A549 (cell line): ENCODE measurements around the gene CMTR2. TPM values are rescaled to one million over a fixed set of nuclear protein-coding genes. Genes with fewer than 3 reads are reported as not detected.

Experiments
- ATAC-seq, 2 experiments: fragments of 200-7000 bp in 1 of 2; fragments of >200 bp in 1 of 2; cut with Nextera tagmentation in 1 of 2; cut with Tn5 transposase in 1 of 2; 3 replicates each; pipeline versions ENCODE4 v1.8.0 to v1.9.1; 2018 to 2020; ENCODE audit warnings: mild to moderate bottlenecking in 1 of 2, moderate library complexity in 1 of 2
- CTCF ChIA-PET: fragments of 300-600 bp; sonication (Branson Sonifier 250); formaldehyde crosslinking; extraction: SDS; loops from one replicate; lab custom pipeline; 2021; ENCODE audit warnings: antibody characterized with exemption, inconsistent platforms; lab: Yijun Ruan, JAX
- POLR2A ChIA-PET: fragments of 350-600 bp; formaldehyde crosslinking; extraction: SDS; loops from one replicate; lab custom pipeline; 2021; ENCODE audit warnings: antibody characterized with exemption, inconsistent platforms; lab: Yijun Ruan, JAX
- DNase-seq, 2 experiments: peaks; one replicate each; pipeline versions ENCODE4 v3.0.0 to v3.0.0-alpha.2; 2011 to 2016; ENCODE audit warnings: low read depth in 1 of 2, low spot score in 1 of 2
- FAIRE-seq: peaks from 2 replicates; lab custom pipeline; 2011; peaks lifted over from hg19 to GRCh38; lab: Jason Lieb, UNC
- H3K27ac ChIP-seq, 2 experiments: fragments of >200 bp; sonication (Bioruptor Twin); formaldehyde crosslinking; 3 replicates each; pipeline ENCODE4 v1.5.1; 2016 to 2017
- H3K4me1 ChIP-seq: fragments of >200 bp; sonication (Bioruptor Twin); formaldehyde crosslinking; 3 replicates; pipeline ENCODE4 v1.6.1; 2016
- H3K4me2 ChIP-seq: fragments of >200 bp; sonication (Bioruptor Twin); formaldehyde crosslinking; 3 replicates; pipeline ENCODE4 v1.6.1; 2016
- H3K4me3 ChIP-seq: fragments of >200 bp; sonication (Bioruptor Twin); formaldehyde crosslinking; 3 replicates; pipeline ENCODE4 v1.5.1; 2016
- H3K9me3 ChIP-seq: fragments of >200 bp; sonication (Bioruptor Twin); formaldehyde crosslinking; 3 replicates; pipeline ENCODE4 v1.6.1; 2016
- EHF ChIP-seq: fragments of 250-450 bp; sonication (Bioruptor Pico); IDR thresholded peaks from 2 replicates; pipeline ENCODE4 v1.5.0; 2020; ENCODE audit warnings: mild to moderate bottlenecking
- EHMT2 ChIP-seq: fragments of 200-600 bp; sonication (generic); IDR thresholded peaks from 2 replicates; pipeline ENCODE4 v1.6.1; 2016; ENCODE audit warnings: antibody characterized with exemption, low read depth, mild to moderate bottlenecking, moderate library complexity
- EP300 ChIP-seq, 2 experiments: fragments of >200 bp; sonication (Bioruptor Twin); formaldehyde crosslinking; IDR thresholded peaks; 2 replicates in 1 of 2; 3 replicates in 1 of 2; pipeline ENCODE4 v1.6.1; 2016 to 2017
- ESRRA ChIP-seq: fragments of 150-350 bp; IDR thresholded peaks from 2 replicates; pipeline ENCODE4 v1.6.1; 2014; ENCODE audit warnings: mild to moderate bottlenecking, low read length, borderline replicate concordance
- FOSB ChIP-seq: fragments of 250-450 bp; sonication (Bioruptor Pico); IDR thresholded peaks from 2 replicates; pipeline ENCODE4 v1.5.0; 2020; ENCODE audit warnings: mild to moderate bottlenecking, moderate library complexity
- FOSL2 ChIP-seq, 2 experiments: fragments of 450-650 bp in 1 of 2; fragments of >200 bp in 1 of 2; sonication (Bioruptor Twin) in 1 of 2; formaldehyde crosslinking; IDR thresholded peaks; 2 replicates each; pipeline versions ENCODE4 v1.5.0 to v1.6.1; 2016 to 2020; ENCODE audit warnings: mild to moderate bottlenecking in 1 of 2, moderate library complexity in 1 of 2
- FOXS1 ChIP-seq: fragments of 250-450 bp; sonication (Bioruptor Pico); IDR thresholded peaks from 2 replicates; pipeline ENCODE4 v1.5.0; 2020; ENCODE audit warnings: mild to moderate bottlenecking, moderate library complexity
- GATA3 ChIP-seq: IDR thresholded peaks from 2 replicates; pipeline ENCODE4 v1.6.1; 2012; ENCODE audit warnings: borderline replicate concordance
- JUN ChIP-seq, 2 experiments: fragments of >200 bp; sonication (Bioruptor Twin); formaldehyde crosslinking; IDR thresholded peaks; 2 replicates in 1 of 2; 3 replicates in 1 of 2; pipeline ENCODE4 v1.6.1; 2016 to 2017
- JUNB ChIP-seq: fragments of >200 bp; sonication (Bioruptor Twin); formaldehyde crosslinking; IDR thresholded peaks from 2 replicates; pipeline ENCODE4 v1.6.1; 2016
- KDM5A ChIP-seq: fragments of 200-600 bp; sonication (generic); IDR thresholded peaks from 2 replicates; pipeline ENCODE4 v1.6.1; 2016; ENCODE audit warnings: antibody characterized with exemption, mild to moderate bottlenecking
- MAZ ChIP-seq: fragments of 150-350 bp; IDR thresholded peaks from 2 replicates; pipeline ENCODE4 v1.6.1; 2014; ENCODE audit warnings: antibody characterized with exemption, low read depth, low read length, borderline replicate concordance
- NPAS2 ChIP-seq: fragments of 250-450 bp; sonication (Bioruptor Pico); IDR thresholded peaks from 2 replicates; pipeline ENCODE4 v1.8.0; 2022; ENCODE audit warnings: mild to moderate bottlenecking, moderate library complexity, borderline replicate concordance
- PHF8 ChIP-seq: fragments of 200-600 bp; sonication (generic); IDR thresholded peaks from 2 replicates; pipeline ENCODE4 v1.6.1; 2016; ENCODE audit warnings: low read depth, mild to moderate bottlenecking, antibody characterized with exemption, moderate library complexity, borderline replicate concordance
- RARB ChIP-seq: fragments of 250-450 bp; sonication (Bioruptor Pico); IDR thresholded peaks from 2 replicates; pipeline ENCODE4 v1.8.0; 2021; ENCODE audit warnings: mild to moderate bottlenecking, moderate library complexity
- RCOR1 ChIP-seq: fragments of 150-350 bp; IDR thresholded peaks from 2 replicates; pipeline ENCODE4 v1.6.1; 2014; ENCODE audit warnings: antibody characterized with exemption, low read length, low read depth
- SREBF2 ChIP-seq: fragments of 450-650 bp; IDR thresholded peaks from 2 replicates; pipeline ENCODE4 v1.6.1; 2014; ENCODE audit warnings: mild to moderate bottlenecking, moderate library complexity
- ZSCAN20 ChIP-seq: fragments of 250-450 bp; sonication (Bioruptor Pico); IDR thresholded peaks from 2 replicates; pipeline ENCODE4 v1.8.0; 2022; ENCODE audit warnings: mild to moderate bottlenecking, moderate library complexity
- WGBS: methylation state at CpG from one replicate; pipeline ENCODE4 v1.1.6; 2017; ENCODE audit errors: missing lambda C conversion rate; 5-methylcytosine and 5-hydroxymethylcytosine counted together
- polyA plus RNA-seq, 4 experiments: library from polyadenylated mRNA; depleted of rRNA in 3 of 4; stranded (reverse); fragments of >200 nt; fragmentation: RNase III in 1 of 4; extraction: RNeasy Plus Mini Kit Qiagen cat#74134 plus additional on column Dnase treatment in 1 of 4; gene quantifications; 2 replicates in 3 of 4; 3 replicates in 1 of 4; pipeline ENCODE4 v1.2.3, GENCODE V29; 2011 to 2017
- TF ChIP-seq, protein P1 (sequence below): fragments of 200-600 bp; sonication (generic); IDR thresholded peaks from 2 replicates; pipeline ENCODE4 v1.6.1; 2016; ENCODE audit warnings: antibody characterized with exemption, mild to moderate bottlenecking, moderate library complexity
- TF ChIP-seq, protein P2 (sequence below): IDR thresholded peaks from 2 replicates; pipeline ENCODE4 v1.6.1; 2012
- TF ChIP-seq, protein P3 (sequence below): fragments of >200 bp; sonication (Bioruptor Twin); formaldehyde crosslinking; IDR thresholded peaks from 3 replicates; pipeline ENCODE4 v1.6.1; 2016

The CMTR2 gene
- polyA plus RNA-seq, 2 of the 4 experiments (the other 2 are of a cell fraction) = 16.9 to 34.9 TPM

- ATAC-seq = no peak
- H3K4me2 ChIP-seq = peak overlapping the region; percentile 21; the same call in 2 of the 3 replicates
- DNase-seq = no peak
- H3K27ac ChIP-seq = no peak overlapping the region
- TF ChIP-seq, protein P1, sequence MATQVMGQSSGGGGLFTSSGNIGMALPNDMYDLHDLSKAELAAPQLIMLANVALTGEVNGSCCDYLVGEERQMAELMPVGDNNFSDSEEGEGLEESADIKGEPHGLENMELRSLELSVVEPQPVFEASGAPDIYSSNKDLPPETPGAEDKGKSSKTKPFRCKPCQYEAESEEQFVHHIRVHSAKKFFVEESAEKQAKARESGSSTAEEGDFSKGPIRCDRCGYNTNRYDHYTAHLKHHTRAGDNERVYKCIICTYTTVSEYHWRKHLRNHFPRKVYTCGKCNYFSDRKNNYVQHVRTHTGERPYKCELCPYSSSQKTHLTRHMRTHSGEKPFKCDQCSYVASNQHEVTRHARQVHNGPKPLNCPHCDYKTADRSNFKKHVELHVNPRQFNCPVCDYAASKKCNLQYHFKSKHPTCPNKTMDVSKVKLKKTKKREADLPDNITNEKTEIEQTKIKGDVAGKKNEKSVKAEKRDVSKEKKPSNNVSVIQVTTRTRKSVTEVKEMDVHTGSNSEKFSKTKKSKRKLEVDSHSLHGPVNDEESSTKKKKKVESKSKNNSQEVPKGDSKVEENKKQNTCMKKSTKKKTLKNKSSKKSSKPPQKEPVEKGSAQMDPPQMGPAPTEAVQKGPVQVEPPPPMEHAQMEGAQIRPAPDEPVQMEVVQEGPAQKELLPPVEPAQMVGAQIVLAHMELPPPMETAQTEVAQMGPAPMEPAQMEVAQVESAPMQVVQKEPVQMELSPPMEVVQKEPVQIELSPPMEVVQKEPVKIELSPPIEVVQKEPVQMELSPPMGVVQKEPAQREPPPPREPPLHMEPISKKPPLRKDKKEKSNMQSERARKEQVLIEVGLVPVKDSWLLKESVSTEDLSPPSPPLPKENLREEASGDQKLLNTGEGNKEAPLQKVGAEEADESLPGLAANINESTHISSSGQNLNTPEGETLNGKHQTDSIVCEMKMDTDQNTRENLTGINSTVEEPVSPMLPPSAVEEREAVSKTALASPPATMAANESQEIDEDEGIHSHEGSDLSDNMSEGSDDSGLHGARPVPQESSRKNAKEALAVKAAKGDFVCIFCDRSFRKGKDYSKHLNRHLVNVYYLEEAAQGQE = no peak
- TF ChIP-seq NPAS2 (CRISPR knock-in tag) (no peak), JUNB (no peak), EP300 (IDR thresholded peaks at IDR 0.05) (no peak), EHF (CRISPR knock-in tag) (no peak), GATA3 (no peak), ESRRA (no peak), RARB (CRISPR knock-in tag) (no peak), FOSB (CRISPR knock-in tag) (no peak), PHF8 (no peak), FOXS1 (CRISPR knock-in tag) (no peak), RCOR1 (no peak), MAZ (no peak), JUN (IDR thresholded peaks at IDR 0.05) (no peak), ZSCAN20 (CRISPR knock-in tag) (no peak)
- TF ChIP-seq, protein P2, sequence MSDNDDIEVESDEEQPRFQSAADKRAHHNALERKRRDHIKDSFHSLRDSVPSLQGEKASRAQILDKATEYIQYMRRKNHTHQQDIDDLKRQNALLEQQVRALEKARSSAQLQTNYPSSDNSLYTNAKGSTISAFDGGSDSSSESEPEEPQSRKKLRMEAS = no peak
- ChIA-PET CTCF (interaction anchor here (2.0 kb wide), 1 partner anchor 26 kb away, joined by 9 read pairs; no protein-coding TSS in a partner anchor), POLR2A (no interaction called here)
- H3K4me1 ChIP-seq = peaks cover 15% of the 10 kb centered on the region; the same call in 2 of the 3 replicates
- H3K4me3 ChIP-seq = no peak overlapping the region
- H3K9me3 ChIP-seq = no peaks in the 10 kb centered on the region
- 73% methylated on average over 1 of the region's 1 CpG for WGBS
- FAIRE-seq = no peak
These were observed 49.4 kb upstream of the CMTR2 start for GRCh38 chr16:71338632-71339031.

DNA sequence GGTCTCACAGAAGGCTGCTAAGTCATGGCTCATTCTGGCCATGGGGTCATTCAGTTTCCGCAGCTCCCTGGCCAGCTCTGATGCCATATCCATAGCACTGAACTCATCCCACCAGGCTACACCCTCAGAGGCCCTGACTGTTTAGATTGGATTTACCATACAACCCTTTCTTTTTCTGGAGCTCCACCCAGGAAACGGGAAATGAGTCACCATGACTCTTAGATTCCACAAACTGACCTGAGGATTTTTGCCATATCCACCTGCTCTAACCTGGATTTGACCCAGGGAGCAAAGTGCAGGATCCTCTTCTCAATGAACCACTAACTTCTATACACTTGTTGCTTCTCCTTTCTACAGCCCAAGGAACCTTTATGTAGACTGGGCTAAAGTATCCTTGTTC lies 49.0 kb upstream of the CMTR2 start:
- Histone ChIP-seq H3K27ac (no peak overlapping the region; a peak in 1 of 6 replicates), H3K4me2 (peak overlapping the region; percentile 21; the same call in 2 of the 3 replicates), H3K4me1 (peaks cover 15% of the 10 kb centered on the region; the same call in 2 of the 3 replicates), H3K4me3 (no peak overlapping the region), H3K9me3 (no peaks in the 10 kb centered on the region)
- 17% methylated on average over 2 of the region's 2 CpGs for WGBS
- ChIA-PET CTCF (interaction anchor here (2.0 kb wide), 1 partner anchor 26 kb away, joined by 9 read pairs; no protein-coding TSS in a partner anchor), POLR2A (no interaction called here)
- DNase-seq = peak in 1 of 2 experiments; percentile 64
- TF ChIP-seq, protein P3, sequence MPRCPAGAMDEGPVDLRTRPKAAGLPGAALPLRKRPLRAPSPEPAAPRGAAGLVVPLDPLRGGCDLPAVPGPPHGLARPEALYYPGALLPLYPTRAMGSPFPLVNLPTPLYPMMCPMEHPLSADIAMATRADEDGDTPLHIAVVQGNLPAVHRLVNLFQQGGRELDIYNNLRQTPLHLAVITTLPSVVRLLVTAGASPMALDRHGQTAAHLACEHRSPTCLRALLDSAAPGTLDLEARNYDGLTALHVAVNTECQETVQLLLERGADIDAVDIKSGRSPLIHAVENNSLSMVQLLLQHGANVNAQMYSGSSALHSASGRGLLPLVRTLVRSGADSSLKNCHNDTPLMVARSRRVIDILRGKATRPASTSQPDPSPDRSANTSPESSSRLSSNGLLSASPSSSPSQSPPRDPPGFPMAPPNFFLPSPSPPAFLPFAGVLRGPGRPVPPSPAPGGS = no peak
- TF ChIP-seq EHMT2 = no peak
- no peak for TF ChIP-seq ZSCAN20 (CRISPR knock-in tag)
- TF ChIP-seq RARB (CRISPR knock-in tag) = no peak
- no peak for TF ChIP-seq FOXS1 (CRISPR knock-in tag)
- no peak for TF ChIP-seq SREBF2
- TF ChIP-seq KDM5A = no peak
- TF ChIP-seq, protein P1 = no peak
- TF ChIP-seq FOSL2 (IDR thresholded peaks at IDR 0.05) = no peak
- peak; percentile 48; the same call in 1 of the 2 replicates for TF ChIP-seq FOSL2 (CRISPR knock-in tag; IDR thresholded peaks at IDR 0.05)
- ATAC-seq = peak; percentile 54 to 59; a peak in 4 of 6 replicates
- no peak for FAIRE-seq
